ENCODE measurements around the gene ST7L.

DNA sequence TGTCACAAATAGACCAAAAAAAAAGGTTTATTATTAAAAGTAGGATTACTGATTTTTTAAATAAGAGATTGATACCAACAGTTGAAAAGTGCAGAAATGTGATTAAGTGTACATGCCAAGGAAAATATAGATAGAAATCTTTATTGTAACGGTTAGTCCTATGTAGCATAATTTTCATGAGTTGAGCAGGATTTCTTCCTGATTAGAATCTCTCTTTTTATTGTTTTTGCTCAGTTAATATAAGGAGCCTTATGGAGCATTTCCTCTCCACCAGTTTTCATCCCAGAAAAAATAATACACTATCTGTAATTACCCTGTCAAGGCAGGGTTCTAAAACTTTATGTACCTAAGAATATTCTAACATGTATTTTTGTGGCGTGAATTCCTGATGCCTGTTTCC is 24.1 kb upstream of the ST7L start:
- TF ChIP-seq POLR2A (IDR thresholded peaks at IDR 0.05), result no peak
- TF ChIP-seq, protein P1, sequence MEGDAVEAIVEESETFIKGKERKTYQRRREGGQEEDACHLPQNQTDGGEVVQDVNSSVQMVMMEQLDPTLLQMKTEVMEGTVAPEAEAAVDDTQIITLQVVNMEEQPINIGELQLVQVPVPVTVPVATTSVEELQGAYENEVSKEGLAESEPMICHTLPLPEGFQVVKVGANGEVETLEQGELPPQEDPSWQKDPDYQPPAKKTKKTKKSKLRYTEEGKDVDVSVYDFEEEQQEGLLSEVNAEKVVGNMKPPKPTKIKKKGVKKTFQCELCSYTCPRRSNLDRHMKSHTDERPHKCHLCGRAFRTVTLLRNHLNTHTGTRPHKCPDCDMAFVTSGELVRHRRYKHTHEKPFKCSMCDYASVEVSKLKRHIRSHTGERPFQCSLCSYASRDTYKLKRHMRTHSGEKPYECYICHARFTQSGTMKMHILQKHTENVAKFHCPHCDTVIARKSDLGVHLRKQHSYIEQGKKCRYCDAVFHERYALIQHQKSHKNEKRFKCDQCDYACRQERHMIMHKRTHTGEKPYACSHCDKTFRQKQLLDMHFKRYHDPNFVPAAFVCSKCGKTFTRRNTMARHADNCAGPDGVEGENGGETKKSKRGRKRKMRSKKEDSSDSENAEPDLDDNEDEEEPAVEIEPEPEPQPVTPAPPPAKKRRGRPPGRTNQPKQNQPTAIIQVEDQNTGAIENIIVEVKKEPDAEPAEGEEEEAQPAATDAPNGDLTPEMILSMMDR (IDR thresholded peaks at IDR 0.05), result no peak
- TF ChIP-seq EP300 (IDR thresholded peaks at IDR 0.05), result no peak
- no peak for TF ChIP-seq POLR2AphosphoS5 (IDR thresholded peaks at IDR 0.05)
